Large intestine (tissue), 3 donors: Measurements from ENCODE around the gene VEGFB. TPM values are rescaled to one million over a fixed set of nuclear protein-coding genes. Genes with fewer than 3 reads are reported as not detected.

ENCODE experiments used
- DNase-seq, 2 donors: peaks; one replicate each; pipeline versions ENCODE4 v3.0.0 to v3.0.0-alpha.2; 2013
- H3K27ac ChIP-seq: one replicate; pipeline ENCODE4 v1.5.1; 2013; ENCODE audit warnings: low read length
- H3K27me3 ChIP-seq: 2 replicates; pipeline ENCODE4 v1.6.1; 2013; ENCODE audit warnings: low read length; ENCODE audit not compliant: control insufficient read depth, insufficient read depth
- H3K36me3 ChIP-seq: 2 replicates; pipeline ENCODE4 v1.6.1; 2013; ENCODE audit warnings: low read length; ENCODE audit not compliant: control insufficient read depth, insufficient read depth
- H3K4me1 ChIP-seq: one replicate; pipeline ENCODE4 v1.6.1; 2013; ENCODE audit warnings: low read length; ENCODE audit not compliant: control insufficient read depth, insufficient read depth
- H3K4me3 ChIP-seq: one replicate; pipeline ENCODE4 v1.5.1; 2013; ENCODE audit warnings: low read length
- H3K9me3 ChIP-seq: one replicate; pipeline ENCODE4 v1.6.1; 2013; ENCODE audit warnings: mild to moderate bottlenecking, low read depth, low read length, moderate library complexity; ENCODE audit not compliant: control insufficient read depth
- WGBS: methylation state at CpG from one replicate; pipeline ENCODE4 v1.1.5; 2013; ENCODE audit warnings: low lambda C conversion rate; ENCODE audit not compliant: insufficient coverage; 5-methylcytosine and 5-hydroxymethylcytosine counted together
- polyA plus RNA-seq: library from polyadenylated mRNA; unstranded; fragments of 120-200 nt; gene quantifications from one replicate; pipeline ENCODE4 v1.2.1, GENCODE V29; 2013

The VEGFB gene
- polyA plus RNA-seq, 1 donor, result 105 TPM

DNA sequence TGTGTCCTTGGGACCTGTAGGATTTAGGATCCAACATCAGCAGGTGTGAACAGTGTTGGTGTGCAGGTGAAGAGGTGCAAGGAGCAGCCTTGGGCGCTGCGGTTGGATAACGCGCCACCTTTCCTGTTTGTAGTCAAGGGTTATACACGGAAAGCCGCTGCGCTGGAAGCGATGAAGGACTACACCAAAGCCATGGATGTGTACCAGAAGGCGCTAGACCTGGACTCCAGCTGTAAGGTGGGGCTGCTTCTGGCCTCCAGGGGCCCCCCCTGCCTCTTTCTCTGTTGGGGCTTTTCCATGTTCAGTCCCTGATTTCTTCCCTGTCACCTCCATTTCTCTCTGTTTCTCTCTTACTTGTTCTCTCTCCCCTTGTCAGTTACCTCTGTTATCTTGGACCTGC lies 31.4 kb upstream of the VEGFB start:
- peaks cover 25% of the 10 kb centered on the region for H3K4me1 ChIP-seq
- peaks cover 66% of the 10 kb centered on the region for H3K36me3 ChIP-seq
- DNase-seq, result no peak
- H3K27me3 ChIP-seq, result no peaks in the 10 kb centered on the region
- H3K4me3 ChIP-seq, result no peak overlapping the region
- H3K27ac ChIP-seq, result no peak overlapping the region
- no CpG with 5 or more reads among the region's 9 CpGs for WGBS
- no peaks in the 10 kb centered on the region for H3K9me3 ChIP-seq

DNA sequence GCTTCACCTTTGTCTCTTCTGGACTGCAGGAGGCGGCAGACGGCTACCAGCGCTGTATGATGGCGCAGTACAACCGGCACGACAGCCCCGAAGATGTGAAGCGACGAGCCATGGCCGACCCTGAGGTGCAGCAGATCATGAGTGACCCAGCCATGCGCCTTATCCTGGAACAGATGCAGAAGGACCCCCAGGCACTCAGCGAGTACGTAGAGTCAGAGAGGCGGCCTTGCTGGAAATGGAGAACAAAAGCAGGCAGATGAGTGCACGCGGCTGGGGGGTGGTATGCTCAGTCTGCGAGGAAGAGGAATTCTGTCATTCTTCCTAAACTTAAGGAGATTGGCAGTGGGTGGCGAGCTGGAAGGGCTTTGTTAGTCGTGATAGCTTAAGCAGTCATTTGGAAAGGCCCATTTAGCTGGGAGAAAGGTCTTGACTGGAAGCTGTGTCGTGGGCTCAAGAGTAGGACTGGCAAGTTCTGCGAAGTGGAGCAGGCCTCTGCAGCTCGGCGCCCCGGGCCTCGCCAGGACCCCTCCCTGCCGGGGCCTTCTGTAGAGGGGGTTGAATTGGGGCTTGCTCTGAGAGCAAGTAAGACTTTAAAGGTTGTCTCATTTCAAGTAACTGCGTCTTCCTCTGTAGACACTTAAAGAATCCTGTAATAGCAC lies 30.8 kb upstream of the VEGFB start:
- no peaks in the 10 kb centered on the region for H3K27me3 ChIP-seq
- no peak overlapping the region for H3K4me3 ChIP-seq
- no peaks in the 10 kb centered on the region for H3K9me3 ChIP-seq
- H3K27ac ChIP-seq, result no peak overlapping the region
- WGBS, result no CpG with 5 or more reads among the region's 27 CpGs
- no peak for DNase-seq
- peaks cover 60% of the 10 kb centered on the region for H3K36me3 ChIP-seq
- H3K4me1 ChIP-seq, result peaks cover 25% of the 10 kb centered on the region

DNA sequence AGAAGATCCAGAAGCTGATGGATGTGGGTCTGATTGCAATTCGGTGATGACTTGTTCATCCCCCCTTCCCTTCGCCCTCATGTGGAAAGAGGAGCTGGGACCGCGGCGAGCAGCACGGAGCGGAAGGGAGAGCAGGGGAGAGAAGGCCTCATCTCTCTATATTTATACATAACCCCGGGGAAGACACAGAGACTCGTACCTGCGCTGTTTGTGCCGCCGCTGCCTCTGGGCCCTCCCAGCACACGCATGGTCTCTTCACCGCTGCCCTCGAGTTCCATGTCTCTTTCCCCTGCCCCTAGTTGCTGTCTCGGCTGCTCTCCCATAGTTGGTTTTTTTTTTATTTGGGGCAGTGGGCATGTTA lies 30.3 kb upstream of the VEGFB start:
- Histone ChIP-seq H3K27ac (no peak overlapping the region), H3K4me1 (peaks cover 25% of the 10 kb centered on the region), H3K36me3 (peaks cover 56% of the 10 kb centered on the region), H3K9me3 (no peaks in the 10 kb centered on the region), H3K27me3 (no peaks in the 10 kb centered on the region), H3K4me3 (no peak overlapping the region)
- no peak for DNase-seq
- WGBS, result no CpG with 5 or more reads among the region's 16 CpGs

DNA sequence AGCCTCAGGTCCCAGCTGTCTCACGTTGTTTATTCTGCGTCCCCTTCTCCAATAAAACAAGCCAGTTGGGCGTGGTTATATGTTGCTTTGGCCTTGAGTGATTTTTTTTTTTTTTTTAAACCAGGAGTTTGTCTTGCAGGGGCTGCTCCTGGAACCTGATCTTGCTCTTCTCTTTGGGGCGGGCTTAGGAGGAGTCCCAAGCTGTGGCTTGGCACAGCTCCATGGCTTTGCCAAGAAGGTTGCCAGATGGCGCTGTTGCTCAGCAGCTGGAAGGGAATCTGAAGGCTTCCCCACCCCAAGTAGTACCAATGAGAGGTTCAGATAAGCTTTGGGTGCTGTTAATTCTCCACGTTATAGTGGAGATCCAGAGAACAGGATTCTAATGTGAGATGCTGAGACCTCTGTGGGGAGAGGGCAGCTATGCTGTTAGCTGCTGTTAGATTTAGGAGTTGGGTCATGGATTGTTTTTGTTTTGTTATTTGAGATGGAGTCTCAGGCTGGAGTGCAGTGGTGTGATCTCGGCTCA lies 29.9 kb upstream of the VEGFB start:
- Histone ChIP-seq H3K36me3 (peaks cover 56% of the 10 kb centered on the region), H3K4me3 (no peak overlapping the region), H3K4me1 (peaks cover 25% of the 10 kb centered on the region), H3K27ac (no peak overlapping the region), H3K9me3 (no peaks in the 10 kb centered on the region), H3K27me3 (no peaks in the 10 kb centered on the region)
- DNase-seq, result peak; percentile 81 to 85
- WGBS, result no CpG with 5 or more reads among the region's 7 CpGs

DNA sequence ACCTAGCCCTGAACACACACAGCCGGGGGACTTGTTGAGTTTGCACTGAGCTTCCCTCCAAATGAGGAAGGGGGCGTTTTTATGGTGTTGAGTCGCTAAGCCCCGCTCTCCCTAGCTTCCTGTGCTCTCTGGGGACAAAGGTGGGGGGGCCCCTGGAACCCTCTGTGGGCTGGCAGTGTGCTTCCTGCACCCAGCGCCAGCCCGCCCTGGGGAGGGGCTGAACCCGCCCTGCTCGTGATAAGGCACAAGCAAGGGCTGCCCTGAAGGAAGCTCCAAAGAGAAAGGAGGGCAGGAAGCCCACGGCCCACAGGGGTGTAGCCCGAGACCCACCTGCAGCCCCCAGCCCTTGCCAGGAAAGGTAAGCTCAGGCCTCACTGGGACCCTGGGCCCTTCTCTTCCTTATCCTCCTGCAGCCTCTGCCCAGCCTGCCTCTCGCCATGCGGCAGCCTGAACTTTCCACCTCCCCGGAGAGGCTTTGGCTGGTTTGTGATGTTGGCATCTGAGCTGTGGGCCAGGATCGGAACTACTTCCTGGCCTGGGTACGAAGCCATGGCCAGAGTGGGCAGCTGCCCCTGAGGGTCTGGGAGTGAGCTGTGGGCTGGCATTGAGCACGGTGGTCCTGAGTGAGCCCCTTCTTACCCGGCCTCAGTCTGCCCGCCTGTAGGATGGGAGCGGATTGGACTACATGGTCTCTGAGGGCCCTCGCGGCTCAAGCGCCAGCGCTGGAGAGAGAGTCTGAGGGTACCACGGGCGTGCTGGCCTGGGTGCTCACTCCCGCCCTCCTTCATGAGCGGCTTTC lies 27.7 kb upstream of the VEGFB start, which contains the start of gene FERMT3:
Gene FERMT3, plus strand, starts transcription at position 265 of the 799 bp plus-strand sequence. CDS start 644 bp downstream, outside the sequence.
- DNase-seq, result peak; percentile 86 to 95
- Histone ChIP-seq H3K27ac (peak within 1 kb of the TSS; percentile 87), H3K4me3 (peak within 1 kb of the TSS; percentile 43), H3K36me3 (peaks cover 42% of the 10 kb centered on the region), H3K9me3 (no peaks in the 10 kb centered on the region), H3K27me3 (no peaks in the 10 kb centered on the region), H3K4me1 (peaks cover 25% of the 10 kb centered on the region)
- no CpG with 5 or more reads among the region's 27 CpGs for WGBS

DNA sequence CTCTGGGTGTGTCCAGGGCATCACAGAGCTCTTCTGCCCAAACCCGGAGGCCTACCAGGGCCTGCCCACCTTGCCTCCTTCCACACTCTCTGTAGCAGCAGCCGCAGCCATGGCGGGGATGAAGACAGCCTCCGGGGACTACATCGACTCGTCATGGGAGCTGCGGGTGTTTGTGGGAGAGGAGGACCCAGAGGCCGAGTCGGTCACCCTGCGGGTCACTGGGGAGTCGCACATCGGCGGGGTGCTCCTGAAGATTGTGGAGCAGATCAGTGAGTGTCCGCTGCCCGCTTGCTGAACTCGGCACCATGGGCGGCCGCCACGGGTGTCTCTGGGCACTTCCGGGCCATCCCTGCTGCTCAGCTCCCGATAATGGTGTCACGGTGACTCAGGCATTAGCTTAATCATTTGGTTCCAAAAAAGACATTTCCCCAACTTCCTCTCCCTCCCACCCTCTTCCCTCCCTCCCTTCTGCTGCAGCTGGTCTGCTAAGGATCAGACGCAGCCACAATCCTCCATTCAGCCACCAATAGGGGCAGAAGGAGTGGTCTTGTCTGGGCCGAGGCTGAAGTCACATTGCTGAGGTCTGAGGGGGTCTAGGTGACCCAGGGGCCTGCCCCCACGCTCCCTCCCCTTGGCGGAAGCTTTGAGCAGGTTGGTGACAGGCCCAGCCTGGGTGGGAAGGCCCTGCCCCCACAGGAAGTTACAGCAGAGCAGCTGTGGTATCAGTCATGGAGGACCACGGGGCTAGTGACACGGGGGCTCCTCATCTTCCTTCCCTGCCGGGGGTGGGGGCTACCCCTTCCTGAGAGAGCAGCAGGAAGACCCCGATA lies 26.9 kb upstream of the VEGFB start:
- peak overlapping the region; percentile 87 for H3K27ac ChIP-seq
- no peaks in the 10 kb centered on the region for H3K9me3 ChIP-seq
- DNase-seq, result peak; percentile 48 to 62
- H3K36me3 ChIP-seq, result peaks cover 44% of the 10 kb centered on the region
- no CpG with 5 or more reads among the region's 30 CpGs for WGBS
- peak overlapping the region; percentile 43 for H3K4me3 ChIP-seq
- H3K27me3 ChIP-seq, result no peaks in the 10 kb centered on the region
- H3K4me1 ChIP-seq, result peaks cover 25% of the 10 kb centered on the region

DNA sequence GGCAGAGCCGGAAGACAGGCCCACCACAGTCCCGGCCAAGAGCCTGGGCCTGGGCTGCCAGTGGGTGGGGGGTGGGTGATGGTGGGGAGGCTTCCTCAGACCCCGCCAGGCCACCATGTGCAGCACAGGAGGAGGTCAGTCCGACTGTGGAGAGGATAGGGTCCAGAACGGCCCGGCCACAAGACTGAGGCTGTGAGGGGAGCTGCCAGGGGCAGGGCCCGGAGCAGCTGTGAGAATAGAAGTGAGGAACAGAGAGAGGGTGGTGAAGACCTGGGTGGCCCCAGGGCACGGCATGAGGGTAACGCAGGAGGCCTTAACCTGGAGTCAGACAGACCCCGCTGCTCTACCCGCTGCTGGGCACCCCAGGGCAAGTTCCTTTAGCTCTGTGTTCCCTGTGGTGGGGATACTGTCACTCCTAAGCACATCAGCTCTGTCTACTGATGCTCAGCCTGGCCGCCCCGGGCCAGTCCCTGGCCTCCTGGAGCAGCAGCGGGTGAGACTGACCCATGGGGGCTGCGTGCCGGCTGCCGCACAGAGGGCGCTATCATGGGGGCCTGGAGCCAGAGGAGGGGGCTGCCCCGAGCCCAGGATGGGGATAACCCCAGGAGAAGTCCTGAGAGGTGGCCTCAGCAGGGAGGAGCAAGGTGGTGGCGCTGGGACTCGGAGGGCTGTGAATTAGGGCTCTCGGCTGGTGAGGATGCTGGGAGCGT lies 26.1 kb upstream of the VEGFB start:
- no CpG with 5 or more reads among the region's 23 CpGs for WGBS
- peak overlapping the region; percentile 15 for H3K27ac ChIP-seq

DNA sequence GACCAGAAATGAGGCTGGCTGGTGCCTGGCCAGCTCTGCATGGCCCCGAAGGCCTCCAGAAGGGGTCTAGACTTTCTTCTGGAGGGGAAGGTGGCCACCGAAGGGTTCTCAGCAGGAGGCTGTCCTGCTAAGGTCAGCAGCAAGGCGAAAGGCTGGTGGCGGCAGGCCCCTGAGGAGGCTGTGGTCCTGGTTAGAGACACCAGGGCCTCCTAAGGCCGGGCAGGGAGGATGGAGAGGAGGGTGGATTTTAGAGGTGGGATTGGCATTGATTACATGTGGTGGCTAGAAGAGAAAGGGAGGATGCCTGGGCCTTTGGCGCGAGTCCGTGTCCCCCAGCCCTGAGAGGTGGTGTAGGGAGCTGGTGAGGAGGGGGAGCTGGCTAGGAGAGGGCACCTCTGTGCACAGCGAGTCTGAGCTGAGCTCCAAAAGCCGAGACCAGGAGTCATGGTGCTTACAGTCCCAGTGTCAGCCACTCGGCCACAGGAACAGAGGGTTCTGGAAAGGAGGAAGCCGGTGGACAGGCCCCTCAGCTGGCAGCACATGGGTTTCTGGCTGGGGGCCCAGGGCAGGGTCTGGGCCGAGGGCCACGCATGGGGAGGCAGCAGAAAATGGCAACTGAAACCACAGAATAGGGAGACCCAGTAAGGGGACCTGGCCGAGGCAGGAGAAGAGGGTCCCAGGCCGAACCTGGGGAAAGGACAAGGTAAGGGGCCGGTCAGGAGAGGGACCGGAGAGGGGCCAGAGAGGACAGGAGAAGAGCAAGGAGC lies 25.4 kb upstream of the VEGFB start:
- Histone ChIP-seq H3K4me1 (peaks cover 25% of the 10 kb centered on the region), H3K4me3 (no peak overlapping the region), H3K27me3 (no peaks in the 10 kb centered on the region), H3K36me3 (peaks cover 29% of the 10 kb centered on the region), H3K27ac (no peak overlapping the region), H3K9me3 (no peaks in the 10 kb centered on the region)
- WGBS, result no CpG with 5 or more reads among the region's 18 CpGs
- DNase-seq, result no peak

More for the DNA sequence above, 26.1 kb upstream of the VEGFB start:
- peaks cover 25% of the 10 kb centered on the region for H3K4me1 ChIP-seq
- H3K36me3 ChIP-seq, result peaks cover 36% of the 10 kb centered on the region
- H3K27me3 ChIP-seq, result no peaks in the 10 kb centered on the region
- H3K9me3 ChIP-seq, result no peaks in the 10 kb centered on the region
- no peak for DNase-seq
- H3K4me3 ChIP-seq, result no peak overlapping the region

DNA sequence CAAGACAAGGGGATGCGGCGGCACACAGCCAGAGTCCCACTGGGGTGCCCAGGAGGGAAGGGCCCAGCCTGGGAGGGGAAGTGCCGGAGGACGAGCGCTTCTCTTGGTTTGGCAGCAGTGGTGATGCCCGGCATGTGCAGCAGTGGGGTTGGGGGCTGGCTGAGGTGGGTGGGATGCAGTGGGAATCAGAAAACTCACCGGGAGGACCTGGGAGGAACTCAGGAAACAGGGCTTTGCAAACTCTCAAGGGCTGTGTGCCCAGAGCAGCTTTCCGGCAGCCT lies 24.9 kb upstream of the VEGFB start:
- H3K9me3 ChIP-seq, result no peaks in the 10 kb centered on the region
- H3K27ac ChIP-seq, result no peak overlapping the region
- H3K4me1 ChIP-seq, result peaks cover 25% of the 10 kb centered on the region
- no peaks in the 10 kb centered on the region for H3K27me3 ChIP-seq
- peaks cover 25% of the 10 kb centered on the region for H3K36me3 ChIP-seq
- H3K4me3 ChIP-seq, result no peak overlapping the region
- no CpG with 5 or more reads among the region's 8 CpGs for WGBS
- no peak for DNase-seq
